CD8-positive, alpha-beta memory T cell (primary cell): Measurements from ENCODE around the gene CEACAM4. TPM values are rescaled to one million over a fixed set of nuclear protein-coding genes. Genes with fewer than 3 reads are reported as not detected.

ENCODE experiments used
- CTCF ChIA-PET: fragments of 350-600 bp; sonication (Branson Sonifier 250); formaldehyde crosslinking; loops from one replicate; lab custom pipeline; 2021; ENCODE audit warnings: antibody characterized with exemption; lab: Charles Lee
- POLR2A ChIA-PET: fragments of 350-600 bp; sonication (Branson Sonifier 250); formaldehyde crosslinking; loops from one replicate; lab custom pipeline; 2021; ENCODE audit warnings: antibody characterized with exemption; lab: Charles Lee
- DNase-seq, 5 donors: peaks; one replicate each; pipeline versions ENCODE4 v3.0.0 to v3.0.0-alpha.2; 2020 to 2022; ENCODE audit warnings: mixed read lengths in 1 of 5
- H3K27ac ChIP-seq: one replicate; pipeline ENCODE4 v1.7.0; 2013; ENCODE audit warnings: low read depth, mild to moderate bottlenecking, low read length, moderate library complexity
- H3K27me3 ChIP-seq: 2 replicates; pipeline ENCODE4 v1.7.0; 2013; ENCODE audit warnings: low read length, mild to moderate bottlenecking; ENCODE audit not compliant: insufficient read depth, poor library complexity, severe bottlenecking
- H3K36me3 ChIP-seq: 2 replicates; pipeline ENCODE4 v1.7.0; 2013; ENCODE audit warnings: mild to moderate bottlenecking, low read length, moderate library complexity; ENCODE audit not compliant: insufficient read depth
- H3K4me1 ChIP-seq: 2 replicates; pipeline ENCODE4 v1.7.0; 2013; ENCODE audit warnings: mild to moderate bottlenecking, low read length, moderate library complexity; ENCODE audit not compliant: insufficient read depth
- H3K4me3 ChIP-seq: 2 replicates; pipeline ENCODE4 v1.7.0; 2013; ENCODE audit warnings: mild to moderate bottlenecking, low read length
- H3K9me3 ChIP-seq: 2 replicates; pipeline ENCODE4 v1.7.0; 2013; ENCODE audit warnings: mild to moderate bottlenecking, low read length
- H3K27ac Mint-ChIP-seq, 8 donors: one replicate each; pipeline ENCODE4 v1.8.0; 2020 to 2021; ENCODE audit warnings: mixed read lengths in 8 of 8, mild to moderate bottlenecking in 6 of 8, inconsistent platforms in 3 of 8, moderate library complexity in 3 of 8
- H3K27me3 Mint-ChIP-seq, 2 donors: one replicate each; pipeline ENCODE4 v1.8.0; 2020 to 2021; ENCODE audit warnings: mixed read lengths in 2 of 2, mild to moderate bottlenecking in 1 of 2, moderate library complexity in 1 of 2
- H3K36me3 Mint-ChIP-seq, 3 donors: one replicate each; pipeline ENCODE4 v1.8.0; 2020 to 2021; ENCODE audit warnings: mixed read lengths in 3 of 3, inconsistent platforms in 1 of 3, mild to moderate bottlenecking in 1 of 3
- H3K4me1 Mint-ChIP-seq, 3 donors: one replicate each; pipeline ENCODE4 v1.8.0; 2020 to 2021; ENCODE audit warnings: mixed read lengths in 3 of 3, inconsistent platforms in 1 of 3, mild to moderate bottlenecking in 1 of 3
- H3K4me3 Mint-ChIP-seq, 7 donors: one replicate each; pipeline ENCODE4 v1.8.0; 2020 to 2021; ENCODE audit warnings: mixed read lengths in 7 of 7, mild to moderate bottlenecking in 6 of 7, moderate library complexity in 4 of 7, inconsistent platforms in 2 of 7
- H3K9me3 Mint-ChIP-seq, 5 donors: one replicate each; pipeline ENCODE4 v1.8.0; 2020 to 2022; ENCODE audit warnings: mixed read lengths in 5 of 5, mild to moderate bottlenecking in 3 of 5, moderate library complexity in 2 of 5, inconsistent platforms in 1 of 5
- polyA plus RNA-seq: library from polyadenylated mRNA; unstranded; fragments of 300-500 nt; fragmentation: Illumina TruSeq; gene quantifications from one replicate; pipeline ENCODE4 v1.2.3, GENCODE V29; 2021
- total RNA-seq, 2 experiments: library from RNA; stranded (reverse); gene quantifications; one replicate each; pipeline ENCODE4 v1.2.3, GENCODE V29; 2021

Gene CEACAM4
- total and polyA plus RNA-seq, 3 experiments from 2014 or later = not detected

- POLR2A ChIA-PET = no interaction called here
- no peak overlapping the region for H3K4me3 Mint-ChIP-seq
- no peak for DNase-seq
Measured at GRCh38 chr19:41649827-41650226, 23.0 kb upstream of the CEACAM4 start.

GRCh38 chr19:41646589-41647204, 19.8 kb upstream of the CEACAM4 start:
- peaks cover 13 to 50% of the 10 kb centered on the region in 2 donors for H3K27me3 Mint-ChIP-seq
- peaks cover 0 to 3% (median 0%) of the 10 kb centered on the region in 3 donors for H3K4me1 Mint-ChIP-seq
- POLR2A ChIA-PET = no interaction called here

More at GRCh38 chr19:41649827-41650226, 23.0 kb upstream of the CEACAM4 start:
- Histone ChIP-seq H3K27me3 (peaks cover 4% of the 10 kb centered on the region), H3K9me3 (no peaks in the 10 kb centered on the region), H3K4me1 (no peaks in the 10 kb centered on the region), H3K27ac (no peak overlapping the region), H3K4me3 (no peak overlapping the region), H3K36me3 (no peaks in the 10 kb centered on the region)
- no peak overlapping the region for H3K27ac Mint-ChIP-seq
- H3K36me3 Mint-ChIP-seq = peaks cover 0 to 15% (median 0%) of the 10 kb centered on the region in 3 donors
- CTCF ChIA-PET = interaction anchor here (0.6 kb wide), 1 partner anchor 9 kb away, joined by 3 read pairs; no protein-coding TSS in a partner anchor
- peaks cover 7 to 19% (median 17%) of the 10 kb centered on the region in 5 donors for H3K9me3 Mint-ChIP-seq
- peaks cover 23 to 64% of the 10 kb centered on the region in 2 donors for H3K27me3 Mint-ChIP-seq
- no peaks in the 10 kb centered on the region for H3K4me1 Mint-ChIP-seq

GRCh38 chr19:41641879-41642485, 15.1 kb upstream of the CEACAM4 start:
- ChIA-PET CTCF (interaction anchor here (0.7 to 1.9 kb wide), 9 partner anchors 10 to 143 kb away, joined by 3 to 9 read pairs (median 5); no protein-coding TSS in a partner anchor), POLR2A (no interaction called here)
- DNase-seq = peak; percentile 45 to 75 (median 60)
- no peaks in the 10 kb centered on the region for H3K36me3 ChIP-seq
- Mint-ChIP-seq H3K4me1 (peaks cover 0 to 9% (median 7%) of the 10 kb centered on the region in 3 donors), H3K9me3 (no peaks in the 10 kb centered on the region), H3K4me3 (no peak overlapping the region), H3K27ac (peak overlapping the region in 1 of 8 donors; percentile 13), H3K27me3 (peaks cover 14 to 46% of the 10 kb centered on the region in 2 donors), H3K36me3 (no peaks in the 10 kb centered on the region)
- H3K9me3 ChIP-seq = no peaks in the 10 kb centered on the region
- H3K27ac ChIP-seq = no peak overlapping the region
- peaks cover 28% of the 10 kb centered on the region for H3K4me1 ChIP-seq
- H3K27me3 ChIP-seq = peaks cover 4% of the 10 kb centered on the region
- no peak overlapping the region for H3K4me3 ChIP-seq

More at GRCh38 chr19:41646589-41647204, 19.8 kb upstream of the CEACAM4 start:
- Histone ChIP-seq H3K9me3 (no peaks in the 10 kb centered on the region), H3K4me3 (no peak overlapping the region), H3K4me1 (no peaks in the 10 kb centered on the region), H3K36me3 (no peaks in the 10 kb centered on the region), H3K27me3 (peaks cover 4% of the 10 kb centered on the region), H3K27ac (no peak overlapping the region)
- peak in 2 of 5 donors; percentile 7 to 15 for DNase-seq
- Mint-ChIP-seq H3K9me3 (no peaks in the 10 kb centered on the region), H3K27ac (no peak overlapping the region), H3K36me3 (no peaks in the 10 kb centered on the region), H3K4me3 (no peak overlapping the region)
- CTCF ChIA-PET = interaction anchor here (1.0 kb wide), 1 partner anchor 105 kb away, joined by 3 read pairs; no protein-coding TSS in a partner anchor

- no peak overlapping the region for H3K27ac ChIP-seq
- ChIA-PET CTCF (no interaction called here), POLR2A (no interaction called here)
- H3K27me3 ChIP-seq = peaks cover 4% of the 10 kb centered on the region
- peaks cover 28% of the 10 kb centered on the region for H3K4me1 ChIP-seq
- peaks cover 38 to 75% of the 10 kb centered on the region in 2 donors for H3K27me3 Mint-ChIP-seq
- peaks cover 0 to 2% (median 0%) of the 10 kb centered on the region in 3 donors for H3K36me3 Mint-ChIP-seq
- H3K9me3 Mint-ChIP-seq = no peaks in the 10 kb centered on the region
- H3K36me3 ChIP-seq = no peaks in the 10 kb centered on the region
- H3K9me3 ChIP-seq = no peaks in the 10 kb centered on the region
- no peak overlapping the region for H3K4me3 Mint-ChIP-seq
- peak overlapping the region; percentile 16 for H3K4me3 ChIP-seq
- no peak overlapping the region for H3K27ac Mint-ChIP-seq
- H3K4me1 Mint-ChIP-seq = peaks cover 0 to 9% (median 7%) of the 10 kb centered on the region in 3 donors
- DNase-seq = peak in 1 of 5 donors; percentile 48
Measured at GRCh38 chr19:41638641-41639081, 11.8 kb upstream of the CEACAM4 start.

GRCh38 chr19:41637484-41637883, 10.6 kb upstream of the CEACAM4 start:
- Histone ChIP-seq H3K27me3 (peaks cover 4% of the 10 kb centered on the region), H3K27ac (no peak overlapping the region), H3K4me3 (no peak overlapping the region), H3K36me3 (no peaks in the 10 kb centered on the region), H3K9me3 (no peaks in the 10 kb centered on the region), H3K4me1 (peaks cover 28% of the 10 kb centered on the region)
- no peak for DNase-seq
- POLR2A ChIA-PET = no interaction called here
- H3K4me3 Mint-ChIP-seq = no peak overlapping the region
- peaks cover 0 to 2% (median 0%) of the 10 kb centered on the region in 3 donors for H3K36me3 Mint-ChIP-seq
- no peak overlapping the region for H3K27ac Mint-ChIP-seq
- CTCF ChIA-PET = no interaction called here
- no peaks in the 10 kb centered on the region for H3K9me3 Mint-ChIP-seq
- H3K27me3 Mint-ChIP-seq = peaks cover 45 to 81% of the 10 kb centered on the region in 2 donors
- H3K4me1 Mint-ChIP-seq = peaks cover 0 to 9% (median 7%) of the 10 kb centered on the region in 3 donors

GRCh38 chr19:41627966-41628675, 1.2 kb upstream of the CEACAM4 start:
- no peaks in the 10 kb centered on the region for H3K4me1 Mint-ChIP-seq
- H3K4me3 Mint-ChIP-seq = no peak overlapping the region
- no peaks in the 10 kb centered on the region for H3K36me3 Mint-ChIP-seq
- H3K27me3 Mint-ChIP-seq = peaks cover 32 to 66% of the 10 kb centered on the region in 2 donors
- H3K36me3 ChIP-seq = no peaks in the 10 kb centered on the region
- peaks cover 8% of the 10 kb centered on the region for H3K27me3 ChIP-seq
- DNase-seq = no peak
- no peaks in the 10 kb centered on the region for H3K9me3 ChIP-seq
- POLR2A ChIA-PET = no interaction called here
- no peak overlapping the region for H3K27ac ChIP-seq
- no peak overlapping the region for H3K27ac Mint-ChIP-seq
- CTCF ChIA-PET = interaction anchor here (1.9 kb wide), 1 partner anchor 14 kb away, joined by 4 read pairs; no protein-coding TSS in a partner anchor
- peaks cover 2 to 12% (median 2%) of the 10 kb centered on the region in 5 donors for H3K9me3 Mint-ChIP-seq
- no peak overlapping the region for H3K4me3 ChIP-seq
- H3K4me1 ChIP-seq = no peaks in the 10 kb centered on the region

GRCh38 chr19:41626278-41626677, 596 bp downstream of the CEACAM4 start:
- no peaks in the 10 kb centered on the region for H3K36me3 Mint-ChIP-seq
- Histone ChIP-seq H3K27ac (no peak overlapping the region), H3K36me3 (no peaks in the 10 kb centered on the region), H3K27me3 (peaks cover 8% of the 10 kb centered on the region), H3K4me3 (no peak overlapping the region), H3K9me3 (no peaks in the 10 kb centered on the region), H3K4me1 (no peaks in the 10 kb centered on the region)
- ChIA-PET CTCF (no interaction called here), POLR2A (no interaction called here)
- H3K9me3 Mint-ChIP-seq = peaks cover 0 to 8% (median 2%) of the 10 kb centered on the region in 5 donors
- no peak overlapping the region for H3K4me3 Mint-ChIP-seq
- H3K27ac Mint-ChIP-seq = no peak overlapping the region
- DNase-seq = no peak
- H3K27me3 Mint-ChIP-seq = peaks cover 27 to 57% of the 10 kb centered on the region in 2 donors
- no peaks in the 10 kb centered on the region for H3K4me1 Mint-ChIP-seq
